Measurements from ENCODE around the gene ENSA.

GRCh38 chr1:150660584-150660983 lies 31.2 kb upstream of the ENSA start:
- TF ChIP-seq EZH2 (IDR thresholded peaks at IDR 0.05; ENCODE audit: low read length), result no peak
- TF ChIP-seq, protein P1, sequence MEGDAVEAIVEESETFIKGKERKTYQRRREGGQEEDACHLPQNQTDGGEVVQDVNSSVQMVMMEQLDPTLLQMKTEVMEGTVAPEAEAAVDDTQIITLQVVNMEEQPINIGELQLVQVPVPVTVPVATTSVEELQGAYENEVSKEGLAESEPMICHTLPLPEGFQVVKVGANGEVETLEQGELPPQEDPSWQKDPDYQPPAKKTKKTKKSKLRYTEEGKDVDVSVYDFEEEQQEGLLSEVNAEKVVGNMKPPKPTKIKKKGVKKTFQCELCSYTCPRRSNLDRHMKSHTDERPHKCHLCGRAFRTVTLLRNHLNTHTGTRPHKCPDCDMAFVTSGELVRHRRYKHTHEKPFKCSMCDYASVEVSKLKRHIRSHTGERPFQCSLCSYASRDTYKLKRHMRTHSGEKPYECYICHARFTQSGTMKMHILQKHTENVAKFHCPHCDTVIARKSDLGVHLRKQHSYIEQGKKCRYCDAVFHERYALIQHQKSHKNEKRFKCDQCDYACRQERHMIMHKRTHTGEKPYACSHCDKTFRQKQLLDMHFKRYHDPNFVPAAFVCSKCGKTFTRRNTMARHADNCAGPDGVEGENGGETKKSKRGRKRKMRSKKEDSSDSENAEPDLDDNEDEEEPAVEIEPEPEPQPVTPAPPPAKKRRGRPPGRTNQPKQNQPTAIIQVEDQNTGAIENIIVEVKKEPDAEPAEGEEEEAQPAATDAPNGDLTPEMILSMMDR (optimal IDR thresholded peaks at IDR 0.05 in 1 of 3, IDR thresholded peaks at IDR 0.05 in 1 of 3, conservative IDR thresholded peaks at IDR 0.05 in 1 of 3; ENCODE audit: extremely low read depth in 1 of 3, insufficient read depth in 2 of 3, low read length in 3 of 3), result no peak

All from keratinocyte (primary cell).